CD4-positive, alpha-beta T cell treated with Interleukin-15 for 1 hour (primary cell): ENCODE data around the gene L3MBTL1.
"Not testable (repeated sequence)": the region's sequence is repeated elsewhere in the genome, so short reads cannot be mapped to it uniquely, and the experiment has no call there.

Experiments
- DNase-seq: peaks from one replicate; pipeline ENCODE4 v3.0.0-alpha.2; 2020

The L3MBTL1 gene

DNA sequence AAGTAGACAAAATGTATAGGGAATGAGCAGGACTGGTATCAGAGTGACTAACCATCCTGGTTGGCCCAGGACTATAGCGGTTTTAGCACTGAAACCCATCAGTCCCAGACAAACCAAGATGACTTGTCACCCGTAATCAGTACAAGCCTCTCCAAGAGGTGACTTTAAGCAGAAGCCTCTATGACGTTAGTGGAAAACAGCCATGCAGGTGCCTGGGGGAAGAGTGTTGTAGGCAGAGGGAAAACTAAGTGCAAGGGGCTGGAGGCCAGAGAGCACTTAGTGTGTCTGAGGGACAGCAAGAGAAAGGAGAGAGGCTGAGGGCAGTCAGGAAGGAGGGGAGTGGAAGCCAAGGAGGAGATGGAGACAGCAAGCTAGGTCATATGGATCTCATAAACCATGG, 53.5 kb downstream of the L3MBTL1 start:
- no peak for DNase-seq

GRCh38 chr20:43563429-43563828, 55.9 kb downstream of the L3MBTL1 start:
- DNase-seq = no peak

- no peak for DNase-seq
Observed at GRCh38 chr20:43563991-43564390, 56.5 kb downstream of the L3MBTL1 start.

- no peak for DNase-seq
Observed at GRCh38 chr20:43564455-43564854, 57.0 kb downstream of the L3MBTL1 start.

GRCh38 chr20:43564993-43565757, 57.7 kb downstream of the L3MBTL1 start:
- no peak for DNase-seq

DNA sequence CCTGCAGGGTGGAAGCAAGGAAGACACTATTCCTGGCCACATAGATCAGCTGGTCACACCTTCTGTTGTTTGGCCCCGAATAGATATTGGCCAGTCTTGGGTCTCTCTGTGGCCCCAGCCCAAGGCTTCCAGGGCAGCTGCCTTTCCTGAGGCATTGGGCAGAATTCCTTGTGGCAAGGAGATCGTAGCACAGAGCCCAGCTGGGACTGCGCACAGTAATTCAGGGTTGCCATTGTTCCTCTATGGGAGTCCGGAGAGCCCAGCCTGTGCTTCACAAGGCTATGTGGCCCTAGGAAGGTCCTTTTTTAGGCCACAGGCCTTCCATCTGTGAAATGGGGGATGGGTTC, 58.2 kb downstream of the L3MBTL1 start:
- DNase-seq = no peak

DNA sequence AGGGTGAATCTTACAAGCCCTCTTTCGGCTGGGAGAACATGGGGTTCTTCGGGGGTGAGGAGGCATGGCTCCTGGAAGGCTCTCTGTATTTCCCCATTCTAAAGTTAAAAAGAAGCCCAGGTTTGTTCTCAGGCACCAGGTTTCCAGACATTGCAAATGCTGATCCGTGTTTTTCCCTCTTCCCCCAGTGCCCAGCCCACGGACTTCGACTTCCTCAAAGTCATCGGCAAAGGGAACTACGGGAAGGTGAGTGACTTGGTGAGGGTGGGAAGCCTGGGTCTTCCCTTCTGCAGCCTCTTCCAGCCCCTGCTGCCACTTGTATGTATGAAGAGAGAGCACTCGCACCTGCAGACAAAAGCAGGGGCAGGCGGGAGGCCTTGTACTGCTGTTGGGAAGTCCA, 60.0 kb downstream of the L3MBTL1 start:
- DNase-seq = no peak

DNA sequence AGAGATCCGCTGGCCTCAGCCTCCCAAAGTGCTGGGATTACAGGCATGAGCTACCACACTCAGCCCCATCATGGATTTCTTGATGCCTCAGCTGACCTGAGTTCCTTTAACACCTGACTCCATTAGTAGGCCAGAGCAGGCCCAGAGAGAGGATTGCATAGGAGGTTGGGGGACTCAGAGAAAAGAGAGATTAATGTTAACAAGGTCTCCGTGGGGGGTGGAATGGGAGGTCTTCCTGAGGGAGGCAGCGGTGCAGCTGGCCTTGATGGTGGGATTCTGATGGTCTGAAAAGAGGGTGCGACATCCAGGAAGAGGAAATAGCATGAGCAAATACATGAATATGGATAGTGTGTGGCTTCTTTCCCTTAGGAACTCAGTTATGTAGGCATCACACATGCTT, 61.2 kb downstream of the L3MBTL1 start:
- DNase-seq = no peak

- DNase-seq = no peak
Observed at GRCh38 chr20:43569282-43569681, 61.8 kb downstream of the L3MBTL1 start.

DNA sequence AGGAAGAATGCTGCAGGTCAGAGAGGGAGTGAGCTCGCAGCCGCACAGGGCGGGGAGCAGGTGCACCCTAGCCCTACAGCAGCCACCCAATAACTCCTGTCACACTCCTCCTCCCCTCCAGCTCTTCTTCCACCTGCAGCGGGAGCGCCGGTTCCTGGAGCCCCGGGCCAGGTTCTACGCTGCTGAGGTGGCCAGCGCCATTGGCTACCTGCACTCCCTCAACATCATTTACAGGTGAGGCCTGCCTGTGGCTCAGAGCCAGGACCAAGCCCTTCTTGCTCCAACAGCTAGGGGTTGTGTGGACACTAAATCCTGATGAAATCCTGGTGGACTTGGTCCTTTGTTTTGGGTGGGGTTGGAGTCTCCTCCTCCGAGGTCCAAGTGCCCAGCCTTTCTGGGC, 63.0 kb downstream of the L3MBTL1 start:
- DNase-seq = no peak

GRCh38 chr20:43571310-43571709, 63.8 kb downstream of the L3MBTL1 start:
- DNase-seq = no peak

- no peak for DNase-seq
Observed at GRCh38 chr20:43571771-43572170, 64.3 kb downstream of the L3MBTL1 start.

DNA sequence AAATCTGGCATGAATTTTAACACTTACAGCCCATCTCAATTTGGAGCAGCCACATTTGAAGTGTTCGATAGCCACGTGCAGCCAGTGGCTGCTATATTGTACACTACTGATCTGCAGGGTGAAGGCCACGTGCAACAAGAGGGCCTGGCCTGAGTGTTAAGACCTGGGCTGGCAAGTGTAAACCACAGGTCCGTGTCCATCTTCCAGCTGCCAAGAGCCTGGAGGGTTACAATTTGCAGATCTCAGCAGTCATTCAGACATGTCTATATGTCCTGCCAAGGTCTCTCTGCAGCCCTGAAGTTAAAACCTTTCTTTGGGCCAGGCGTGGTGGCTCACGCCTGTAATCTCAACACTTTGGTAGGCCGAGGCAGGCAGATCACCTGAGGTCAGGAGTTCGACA, 65.4 kb downstream of the L3MBTL1 start:
- no peak for DNase-seq

GRCh38 chr20:43576108-43576507, 68.6 kb downstream of the L3MBTL1 start:
- no peak for DNase-seq

DNA sequence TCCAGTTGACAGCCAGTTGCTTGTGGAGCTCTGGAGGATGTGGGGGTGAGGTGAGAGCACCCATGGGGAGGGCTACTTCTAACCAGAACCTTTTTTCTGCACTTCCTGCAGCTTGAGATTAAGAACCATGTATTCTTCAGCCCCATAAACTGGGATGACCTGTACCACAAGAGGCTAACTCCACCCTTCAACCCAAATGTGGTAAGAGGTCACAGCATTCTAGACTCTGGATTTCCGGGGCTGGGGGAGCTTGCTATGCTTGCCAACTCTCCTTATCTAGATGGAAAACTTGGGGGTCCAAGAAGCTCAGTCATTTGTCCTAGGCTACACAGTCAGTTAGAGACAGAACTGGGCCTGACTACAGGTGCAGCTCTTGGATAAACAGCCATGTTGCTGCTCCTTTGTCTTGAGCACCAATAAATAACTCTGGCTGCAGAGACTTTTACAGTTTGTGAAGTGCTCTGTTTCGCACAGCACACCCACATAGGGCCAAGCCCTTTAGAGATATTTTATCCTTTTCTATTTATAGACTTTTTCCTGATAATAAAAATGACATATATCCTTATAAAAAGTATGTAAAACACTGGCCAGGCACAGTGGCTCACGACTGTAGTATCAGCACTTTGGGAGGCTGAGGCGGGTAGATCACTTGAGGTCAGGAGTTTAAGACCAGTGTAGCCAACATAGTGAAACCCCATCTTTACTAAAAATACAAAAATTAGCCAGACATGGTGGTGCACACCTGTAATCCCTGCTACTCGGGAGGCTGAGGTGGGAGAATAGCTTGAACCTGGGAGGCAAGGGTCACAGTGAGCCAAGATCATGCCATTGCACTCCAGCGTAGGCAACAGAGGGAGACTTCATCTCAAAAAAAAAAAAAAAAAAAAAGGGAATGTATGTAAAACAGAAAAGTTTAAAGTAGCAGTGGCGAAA, 72.6 kb downstream of the L3MBTL1 start:
- DNase-seq = no peak

DNA sequence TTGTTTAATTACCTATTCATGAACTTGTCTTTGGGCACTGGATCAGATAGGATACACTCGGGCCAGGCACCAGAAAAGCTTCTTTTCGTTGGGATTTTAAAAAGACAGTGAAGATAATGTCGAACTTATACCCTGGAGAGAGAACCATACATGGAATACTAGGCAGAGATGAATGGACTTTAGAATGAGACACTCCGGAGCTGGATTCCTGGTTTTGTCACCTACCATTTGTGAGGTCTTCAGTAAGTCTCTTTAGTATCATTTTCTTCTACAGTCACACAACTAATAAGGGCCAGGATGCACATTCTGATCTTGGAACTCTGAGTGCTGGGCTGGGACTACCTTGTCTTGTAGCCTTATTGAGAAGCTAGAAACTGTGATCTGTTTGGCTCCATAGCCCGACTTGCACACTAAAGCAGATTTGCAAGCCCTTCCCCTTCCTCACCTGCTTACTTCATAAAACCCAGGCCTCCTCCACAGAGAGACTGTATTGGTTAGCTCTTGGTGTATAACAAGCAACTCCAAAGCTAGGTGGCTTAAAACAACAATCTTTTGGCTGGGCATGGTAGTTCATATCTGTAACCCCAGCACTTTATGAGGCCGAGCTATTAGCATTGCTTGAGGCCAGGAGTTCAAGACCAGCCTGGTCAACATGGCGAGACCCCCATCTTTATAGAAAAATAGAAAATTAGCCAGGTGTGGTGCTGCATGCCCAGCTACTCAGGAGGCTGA, 75.8 kb downstream of the L3MBTL1 start:
- DNase-seq = no peak

GRCh38 chr20:43583982-43584432, 76.5 kb downstream of the L3MBTL1 start:
- DNase-seq = no peak

GRCh38 chr20:43584448-43585136, 77.1 kb downstream of the L3MBTL1 start:
- DNase-seq = no peak

DNA sequence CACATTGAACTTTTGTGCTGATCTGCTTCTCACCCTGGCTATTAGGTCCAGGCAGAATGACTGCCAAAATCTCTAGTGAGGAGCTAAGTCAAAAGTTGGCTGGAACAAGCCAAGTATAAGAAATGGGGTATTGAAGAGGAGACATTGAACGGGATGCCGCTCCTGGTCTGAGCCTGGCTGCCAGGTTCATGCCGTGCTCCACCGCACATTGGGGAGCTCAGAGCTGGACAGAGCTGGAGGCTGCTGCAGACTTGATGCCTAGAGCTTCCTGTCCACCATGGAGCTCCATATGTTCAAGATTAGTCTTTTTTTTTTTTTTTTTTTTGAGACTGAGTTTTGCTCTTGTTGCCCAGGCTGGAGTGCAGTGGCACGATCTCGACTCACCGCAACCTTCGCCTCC, 79.1 kb downstream of the L3MBTL1 start:
- no peak for DNase-seq

- DNase-seq = not testable (repeated sequence)
Observed at GRCh38 chr20:43588526-43588925, 81.0 kb downstream of the L3MBTL1 start.

DNA sequence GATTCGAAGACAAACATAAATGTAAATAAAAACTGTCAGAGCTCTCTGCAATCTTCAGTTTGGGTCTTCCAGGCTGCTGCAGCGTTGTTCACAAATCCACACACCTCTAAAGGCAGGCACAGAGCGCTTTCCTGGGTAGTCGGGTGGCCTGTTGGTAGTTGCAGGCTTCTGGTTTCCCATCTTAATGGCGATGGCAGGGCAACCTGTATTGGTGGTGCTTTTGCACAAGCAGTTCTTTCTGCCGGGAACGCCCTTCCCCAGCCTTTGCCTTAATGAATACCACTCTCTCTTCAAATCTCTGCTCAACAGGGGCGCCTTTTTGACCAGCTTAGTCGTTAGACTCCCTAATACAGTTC, 82.5 kb downstream of the L3MBTL1 start:
- no peak for DNase-seq

DNA sequence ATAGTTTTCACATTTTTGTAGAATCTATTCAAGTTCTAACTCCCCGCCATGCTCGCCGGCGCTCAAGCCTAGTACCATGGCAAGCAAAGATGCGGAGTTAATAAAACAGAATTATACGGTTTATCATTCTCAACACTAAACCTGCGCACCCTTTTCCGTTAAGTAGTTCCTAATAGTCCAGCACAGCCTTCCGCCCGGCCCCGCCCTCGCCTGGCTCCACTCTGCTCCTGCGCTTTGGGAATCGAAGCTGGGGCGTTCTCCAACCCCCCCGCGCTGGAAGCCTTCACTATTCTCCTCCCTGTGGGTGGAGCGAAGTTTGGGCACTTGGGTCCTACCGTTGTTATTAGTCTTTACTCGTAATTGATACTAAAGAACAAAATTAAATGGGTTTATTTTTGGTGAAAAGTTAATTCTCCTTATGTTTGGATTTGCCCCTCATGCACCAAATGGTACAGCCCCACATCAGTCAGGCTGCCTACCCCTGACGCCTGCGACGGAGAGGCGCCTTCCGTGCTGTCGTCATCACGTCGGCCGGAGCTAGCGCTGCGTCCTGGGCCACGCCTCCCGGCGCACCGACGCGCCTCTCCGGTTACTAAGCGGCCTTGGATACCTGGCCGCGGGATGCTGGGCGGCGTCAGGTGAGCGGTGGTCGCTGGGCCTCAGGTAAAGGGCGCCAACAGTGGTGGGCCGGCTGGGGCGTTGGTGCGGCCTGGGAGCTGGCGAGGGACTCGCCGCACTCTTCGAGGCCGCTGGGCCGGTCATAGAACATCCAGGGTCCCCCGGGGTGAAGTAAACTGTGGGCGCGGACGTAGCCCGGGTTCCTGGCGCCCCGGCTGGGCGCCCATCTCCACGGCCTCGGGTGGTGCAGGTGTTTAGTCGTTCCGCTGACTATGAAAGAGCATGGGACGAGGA, 83.2 kb downstream of the L3MBTL1 start, which contains the start of gene IFT52:
TSS of gene IFT52 (plus strand) at position 546 of the 912 bp plus-strand sequence. CDS start 3,762 bp downstream, outside the sequence.
- DNase-seq = peak; percentile 87
